Memory B cell (primary cell): Measurements from ENCODE around the gene RNF14.
A peak's percentile ranks its signal among the peaks of the same experiment; 100 is the strongest.
"Not testable (repeated sequence)": the region's sequence is repeated elsewhere in the genome, so short reads cannot be mapped to it uniquely, and the experiment has no call there.

Source experiments
- ATAC-seq: fragments of 150-1000 bp; cut with Tn5 transposase; 2 replicates; pipeline ENCODE4 v1.10.0; 2021; ENCODE audit warnings: low read depth, mild to moderate bottlenecking, moderate library complexity
- DNase-seq, 2 donors: peaks; one replicate each; pipeline ENCODE4 v3.0.0; 2022; ENCODE audit warnings: low spot score in 2 of 2
- H3K27ac Mint-ChIP-seq: one replicate; pipeline ENCODE4 v1.8.0; 2022; ENCODE audit warnings: mild to moderate bottlenecking, moderate library complexity, mixed read lengths
- H3K27me3 Mint-ChIP-seq: one replicate; pipeline ENCODE4 v1.8.0; 2022; ENCODE audit warnings: mixed read lengths
- H3K36me3 Mint-ChIP-seq: one replicate; pipeline ENCODE4 v1.8.0; 2022; ENCODE audit warnings: mild to moderate bottlenecking, mixed read lengths
- H3K4me1 Mint-ChIP-seq: one replicate; pipeline ENCODE4 v1.8.0; 2022; ENCODE audit warnings: mixed read lengths
- H3K4me3 Mint-ChIP-seq: one replicate; pipeline ENCODE4 v1.8.0; 2022; ENCODE audit warnings: mild to moderate bottlenecking, moderate library complexity, mixed read lengths
- H3K9me3 Mint-ChIP-seq: one replicate; pipeline ENCODE4 v1.8.0; 2022; ENCODE audit warnings: mixed read lengths

The RNF14 gene

GRCh38 chr5:142025637-142026036 is 56.7 kb downstream of the RNF14 start:
- Mint-ChIP-seq H3K36me3 (no peaks in the 10 kb centered on the region), H3K4me1 (peaks cover 10% of the 10 kb centered on the region), H3K27ac (peak overlapping the region; percentile 90), H3K9me3 (no peaks in the 10 kb centered on the region), H3K27me3 (peaks cover 1% of the 10 kb centered on the region), H3K4me3 (peak overlapping the region; percentile 87)
- ATAC-seq (no peak), DNase-seq (no peak)

GRCh38 chr5:142032150-142032549 is 63.2 kb downstream of the RNF14 start:
- no peak for DNase-seq
- Mint-ChIP-seq H3K4me1 (no peaks in the 10 kb centered on the region), H3K27ac (no peak overlapping the region), H3K36me3 (peaks cover 2% of the 10 kb centered on the region), H3K4me3 (no peak overlapping the region), H3K9me3 (peaks cover under 1% of the 10 kb centered on the region), H3K27me3 (peaks cover 9% of the 10 kb centered on the region)
- ATAC-seq, result no peak

- Mint-ChIP-seq H3K4me1 (no peaks in the 10 kb centered on the region), H3K27me3 (peaks cover 9% of the 10 kb centered on the region), H3K36me3 (peaks cover 2% of the 10 kb centered on the region), H3K27ac (no peak overlapping the region), H3K4me3 (no peak overlapping the region), H3K9me3 (peaks cover 1% of the 10 kb centered on the region)
- DNase-seq (no peak), ATAC-seq (no peak)
These were observed 64.1 kb downstream of the RNF14 start for GRCh38 chr5:142032747-142033631.

GRCh38 chr5:142033632-142034567 is 65.0 kb downstream of the RNF14 start:
- not testable (repeated sequence) for H3K4me3 Mint-ChIP-seq, H3K4me1 Mint-ChIP-seq, H3K27ac Mint-ChIP-seq, DNase-seq, ATAC-seq, H3K27me3 Mint-ChIP-seq, H3K9me3 Mint-ChIP-seq, H3K36me3 Mint-ChIP-seq

GRCh38 chr5:142034994-142035393 is 66.1 kb downstream of the RNF14 start:
- peaks cover 10% of the 10 kb centered on the region for H3K27me3 Mint-ChIP-seq
- peaks cover 2% of the 10 kb centered on the region for H3K36me3 Mint-ChIP-seq
- no peak overlapping the region for H3K27ac Mint-ChIP-seq
- DNase-seq (no peak), ATAC-seq (no peak)
- no peaks in the 10 kb centered on the region for H3K4me1 Mint-ChIP-seq
- peaks cover 1% of the 10 kb centered on the region for H3K9me3 Mint-ChIP-seq
- no peak overlapping the region for H3K4me3 Mint-ChIP-seq

- Mint-ChIP-seq H3K9me3 (peaks cover 1% of the 10 kb centered on the region), H3K4me1 (no peaks in the 10 kb centered on the region), H3K4me3 (no peak overlapping the region), H3K27me3 (peaks cover 8% of the 10 kb centered on the region), H3K27ac (no peak overlapping the region), H3K36me3 (peaks cover 2% of the 10 kb centered on the region)
- DNase-seq, result no peak
- no peak for ATAC-seq
These were observed 68.0 kb downstream of the RNF14 start for GRCh38 chr5:142036918-142037317.

GRCh38 chr5:142037599-142037998 is 68.7 kb downstream of the RNF14 start:
- not testable (repeated sequence) for DNase-seq, H3K4me1 Mint-ChIP-seq, H3K36me3 Mint-ChIP-seq, ATAC-seq, H3K27me3 Mint-ChIP-seq, H3K27ac Mint-ChIP-seq, H3K4me3 Mint-ChIP-seq, H3K9me3 Mint-ChIP-seq

- Mint-ChIP-seq H3K36me3 (peaks cover 1% of the 10 kb centered on the region), H3K9me3 (peaks cover 1% of the 10 kb centered on the region), H3K27ac (no peak overlapping the region), H3K4me1 (no peaks in the 10 kb centered on the region), H3K4me3 (no peak overlapping the region), H3K27me3 (peaks cover 4% of the 10 kb centered on the region)
- ATAC-seq, result no peak
- DNase-seq, result no peak
These were observed 69.8 kb downstream of the RNF14 start for GRCh38 chr5:142038735-142039134.
